ENCODE data around the gene TGFB1.
"Not testable (repeated sequence)": the region's sequence is repeated elsewhere in the genome, so short reads cannot be mapped to it uniquely, and the experiment has no call there.

TGFB1 gene

GRCh38 chr19:41371541-41371940, 17.8 kb upstream of the TGFB1 start:
- DNase-seq (ENCODE audit: low read depth): no peak
- no peak for TF ChIP-seq CTCF (conservative IDR thresholded peaks at IDR 0.05; ENCODE audit: control insufficient read depth, insufficient read depth, low read depth, low read length)
- H3K4me3 ChIP-seq (ENCODE audit: control insufficient read depth, low read depth, low read length): no peak overlapping the region

GRCh38 chr19:41371119-41371518, 17.4 kb upstream of the TGFB1 start:
- DNase-seq (ENCODE audit: low read depth); H3K4me3 ChIP-seq (ENCODE audit: control insufficient read depth, low read depth, low read length): not testable (repeated sequence)

- H3K4me3 ChIP-seq (ENCODE audit: control insufficient read depth, low read depth, low read length): no peak overlapping the region
- no peak for TF ChIP-seq CTCF (conservative IDR thresholded peaks at IDR 0.05; ENCODE audit: control insufficient read depth, insufficient read depth, low read depth, low read length)
- DNase-seq (ENCODE audit: low read depth): no peak
Observed at GRCh38 chr19:41369769-41370168, 16.0 kb upstream of the TGFB1 start.

- H3K4me3 ChIP-seq (ENCODE audit: control insufficient read depth, low read depth, low read length): no peak overlapping the region
- no peak for TF ChIP-seq CTCF (conservative IDR thresholded peaks at IDR 0.05; ENCODE audit: control insufficient read depth, insufficient read depth, low read depth, low read length)
- peak; percentile 93 for DNase-seq (ENCODE audit: low read depth)
Observed at GRCh38 chr19:41367848-41368301, 14.2 kb upstream of the TGFB1 start.

GRCh38 chr19:41366089-41366488, 12.4 kb upstream of the TGFB1 start:
- no peak for DNase-seq (ENCODE audit: low read depth)
- no peak overlapping the region for H3K4me3 ChIP-seq (ENCODE audit: control insufficient read depth, low read depth, low read length)
- peak; percentile 18 for TF ChIP-seq CTCF (conservative IDR thresholded peaks at IDR 0.05; ENCODE audit: control insufficient read depth, insufficient read depth, low read depth, low read length)

- DNase-seq (ENCODE audit: low read depth): no peak
- peak overlapping the region; percentile 96 for H3K4me3 ChIP-seq (ENCODE audit: control insufficient read depth, low read depth, low read length)
- TF ChIP-seq CTCF (conservative IDR thresholded peaks at IDR 0.05; ENCODE audit: control insufficient read depth, insufficient read depth, low read depth, low read length): no peak
Observed at GRCh38 chr19:41364524-41365391, 11.0 kb upstream of the TGFB1 start.

- H3K4me3 ChIP-seq (ENCODE audit: control insufficient read depth, low read depth, low read length): peak within 1 kb of the TSS; percentile 96
- no peak for TF ChIP-seq CTCF (conservative IDR thresholded peaks at IDR 0.05; ENCODE audit: control insufficient read depth, insufficient read depth, low read depth, low read length)
- peak; percentile 98 for DNase-seq (ENCODE audit: low read depth)
Observed at GRCh38 chr19:41363753-41364523, 10.2 kb upstream of the TGFB1 start, which contains the start of gene B9D2. Gene B9D2, minus strand, starts transcription at chr19:41364149. Its CDS starts 630 bp downstream, at chr19:41363519.

Measured in fibroblast of mammary gland (primary cell).